Spleen (tissue), 7 donors: ENCODE measurements around the gene LMF1.

Experiments
- POLR2A ChIP-seq, 3 donors: fragments of 450-650 bp; IDR thresholded peaks; one replicate each; pipeline ENCODE4 v1.5.1; 2017; ENCODE audit warnings: antibody characterized with exemption in 3 of 3, mild to moderate bottlenecking in 1 of 3
- TF ChIP-seq, protein P1 (sequence below), 11 experiments: fragments of 200-600 bp in 7 of 11; fragments of 450-650 bp in 4 of 11; sonication (generic) in 4 of 11; IDR thresholded peaks in 8 of 11; conservative IDR thresholded peaks in 3 of 11; 1 replicate in 7 of 11; 2 replicates in 4 of 11; pipeline versions ENCODE4 v1.4.0 to v1.8.0; 2016 to 2021; ENCODE audit warnings: antibody characterized with exemption in 11 of 11, inconsistent platforms in 4 of 11, mild to moderate bottlenecking in 1 of 11
- donor health status: DM: no; HTN: no; CAD: no; lungs with moderate emphysema.
- donor health status: DM: no; HTN: no; CAD: no.
- donor health status: DM: no; HTN: no; CAD: no.

DNA sequence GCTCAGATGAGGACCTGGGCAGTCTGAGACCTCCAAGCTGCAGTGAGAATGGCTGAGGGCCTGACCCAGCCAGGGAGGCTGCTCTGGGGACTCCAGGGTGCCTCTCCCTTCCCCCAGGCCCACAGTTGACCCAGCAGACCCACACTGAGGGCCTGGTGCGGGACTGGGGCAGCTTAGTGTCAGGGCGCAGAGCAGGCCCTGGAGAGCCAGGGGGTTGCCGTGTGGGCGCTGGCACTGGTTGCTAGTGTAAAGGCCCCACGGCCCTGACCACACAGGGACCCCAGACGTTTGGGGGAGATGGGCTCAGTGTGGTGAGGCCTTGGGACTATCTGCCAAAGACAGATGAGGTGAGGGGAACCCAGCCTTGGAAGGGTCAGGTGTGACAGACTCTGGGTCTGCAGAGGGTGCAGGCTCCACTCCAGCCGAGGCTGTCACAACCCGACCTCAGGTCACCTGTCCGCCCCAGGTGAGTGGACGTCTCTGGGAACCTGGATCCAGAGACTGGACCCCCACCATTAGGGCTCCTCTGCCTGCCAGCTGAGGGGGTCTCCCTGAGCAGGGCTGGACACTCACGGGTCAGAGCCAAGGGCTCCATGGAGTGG is 119.5 kb downstream of the LMF1 start:
- TF ChIP-seq, protein P1, sequence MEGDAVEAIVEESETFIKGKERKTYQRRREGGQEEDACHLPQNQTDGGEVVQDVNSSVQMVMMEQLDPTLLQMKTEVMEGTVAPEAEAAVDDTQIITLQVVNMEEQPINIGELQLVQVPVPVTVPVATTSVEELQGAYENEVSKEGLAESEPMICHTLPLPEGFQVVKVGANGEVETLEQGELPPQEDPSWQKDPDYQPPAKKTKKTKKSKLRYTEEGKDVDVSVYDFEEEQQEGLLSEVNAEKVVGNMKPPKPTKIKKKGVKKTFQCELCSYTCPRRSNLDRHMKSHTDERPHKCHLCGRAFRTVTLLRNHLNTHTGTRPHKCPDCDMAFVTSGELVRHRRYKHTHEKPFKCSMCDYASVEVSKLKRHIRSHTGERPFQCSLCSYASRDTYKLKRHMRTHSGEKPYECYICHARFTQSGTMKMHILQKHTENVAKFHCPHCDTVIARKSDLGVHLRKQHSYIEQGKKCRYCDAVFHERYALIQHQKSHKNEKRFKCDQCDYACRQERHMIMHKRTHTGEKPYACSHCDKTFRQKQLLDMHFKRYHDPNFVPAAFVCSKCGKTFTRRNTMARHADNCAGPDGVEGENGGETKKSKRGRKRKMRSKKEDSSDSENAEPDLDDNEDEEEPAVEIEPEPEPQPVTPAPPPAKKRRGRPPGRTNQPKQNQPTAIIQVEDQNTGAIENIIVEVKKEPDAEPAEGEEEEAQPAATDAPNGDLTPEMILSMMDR (IDR thresholded peaks at IDR 0.05 in 8 of 11, conservative IDR thresholded peaks at IDR 0.05 in 3 of 11): no peak
- no peak for TF ChIP-seq POLR2A (IDR thresholded peaks at IDR 0.05)
